Stimulated activated CD4-positive, alpha-beta T cell treated with anti-CD3 and anti-CD28 coated beads, Interleukin-2, amount 100 ng/mL, for 48 hours (primary cell): ENCODE data around the gene CEP19.

Experiments
- DNase-seq, 2 donors: peaks; one replicate each; pipeline ENCODE4 v3.0.0-alpha.2; 2020

The CEP19 gene

GRCh38 chr3:196662033-196662432, 50.0 kb downstream of the CEP19 start:
- DNase-seq, result no peak

GRCh38 chr3:196661400-196661799, 50.6 kb downstream of the CEP19 start:
- DNase-seq, result no peak

GRCh38 chr3:196660381-196661166, 51.5 kb downstream of the CEP19 start:
- DNase-seq, result no peak

- DNase-seq, result no peak
These were observed 52.1 kb downstream of the CEP19 start for GRCh38 chr3:196659901-196660351.
